ENCODE data around the gene TBKBP1. TPM values are rescaled to one million over a fixed set of nuclear protein-coding genes. Genes with fewer than 3 reads are reported as not detected.

TBKBP1 gene
- total RNA-seq, 2 donors from 2014 or later, result 8.0 to 13.2 TPM

GRCh38 chr17:47729476-47729875 is 35.5 kb downstream of the TBKBP1 start:
- WGBS, 2 donors, result 56 to 75% methylated on average over 5 to 8 of the region's 8 CpGs
- no peaks in the 10 kb centered on the region for H3K36me3 ChIP-seq (replicated peaks in 1 of 2; ENCODE audit: insufficient read depth in 1 of 2, low read depth in 2 of 2)
- no peak for ATAC-seq
- H3K27me3 ChIP-seq, result peaks cover 0 to 24% of the 10 kb centered on the region in 2 donors
- DNase-seq, result no peak
- peaks cover 13% of the 10 kb centered on the region for H3K4me1 ChIP-seq
- TF ChIP-seq POLR2A (IDR thresholded peaks at IDR 0.05), result no peak
- TF ChIP-seq, protein P1, sequence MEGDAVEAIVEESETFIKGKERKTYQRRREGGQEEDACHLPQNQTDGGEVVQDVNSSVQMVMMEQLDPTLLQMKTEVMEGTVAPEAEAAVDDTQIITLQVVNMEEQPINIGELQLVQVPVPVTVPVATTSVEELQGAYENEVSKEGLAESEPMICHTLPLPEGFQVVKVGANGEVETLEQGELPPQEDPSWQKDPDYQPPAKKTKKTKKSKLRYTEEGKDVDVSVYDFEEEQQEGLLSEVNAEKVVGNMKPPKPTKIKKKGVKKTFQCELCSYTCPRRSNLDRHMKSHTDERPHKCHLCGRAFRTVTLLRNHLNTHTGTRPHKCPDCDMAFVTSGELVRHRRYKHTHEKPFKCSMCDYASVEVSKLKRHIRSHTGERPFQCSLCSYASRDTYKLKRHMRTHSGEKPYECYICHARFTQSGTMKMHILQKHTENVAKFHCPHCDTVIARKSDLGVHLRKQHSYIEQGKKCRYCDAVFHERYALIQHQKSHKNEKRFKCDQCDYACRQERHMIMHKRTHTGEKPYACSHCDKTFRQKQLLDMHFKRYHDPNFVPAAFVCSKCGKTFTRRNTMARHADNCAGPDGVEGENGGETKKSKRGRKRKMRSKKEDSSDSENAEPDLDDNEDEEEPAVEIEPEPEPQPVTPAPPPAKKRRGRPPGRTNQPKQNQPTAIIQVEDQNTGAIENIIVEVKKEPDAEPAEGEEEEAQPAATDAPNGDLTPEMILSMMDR (IDR thresholded peaks at IDR 0.05), result no peak
- H3K27ac ChIP-seq, result no peak overlapping the region
- H3K9me3 ChIP-seq, result no peaks in the 10 kb centered on the region
- intact Hi-C loops (cut with DNase I), result no loop called here
- H3K4me3 ChIP-seq, result no peak overlapping the region

GRCh38 chr17:47730681-47731080 is 36.7 kb downstream of the TBKBP1 start:
- DNase-seq (peak in 1 of 4 donors; percentile 5), ATAC-seq (no peak)
- H3K4me1 ChIP-seq, result peaks cover 13% of the 10 kb centered on the region
- H3K27me3 ChIP-seq, result peaks cover 0 to 24% of the 10 kb centered on the region in 2 donors
- H3K27ac ChIP-seq, result no peak overlapping the region
- TF ChIP-seq, protein P1 (IDR thresholded peaks at IDR 0.05), result no peak
- TF ChIP-seq POLR2A (IDR thresholded peaks at IDR 0.05), result no peak
- H3K9me3 ChIP-seq, result no peaks in the 10 kb centered on the region
- intact Hi-C loops (cut with DNase I), result no loop called here
- no peak overlapping the region for H3K4me3 ChIP-seq
- H3K36me3 ChIP-seq (replicated peaks in 1 of 2; ENCODE audit: insufficient read depth in 1 of 2, low read depth in 2 of 2), result no peaks in the 10 kb centered on the region
- 69 to 90% methylated on average over 4 of the region's 4 CpGs for WGBS, 2 donors

DNA sequence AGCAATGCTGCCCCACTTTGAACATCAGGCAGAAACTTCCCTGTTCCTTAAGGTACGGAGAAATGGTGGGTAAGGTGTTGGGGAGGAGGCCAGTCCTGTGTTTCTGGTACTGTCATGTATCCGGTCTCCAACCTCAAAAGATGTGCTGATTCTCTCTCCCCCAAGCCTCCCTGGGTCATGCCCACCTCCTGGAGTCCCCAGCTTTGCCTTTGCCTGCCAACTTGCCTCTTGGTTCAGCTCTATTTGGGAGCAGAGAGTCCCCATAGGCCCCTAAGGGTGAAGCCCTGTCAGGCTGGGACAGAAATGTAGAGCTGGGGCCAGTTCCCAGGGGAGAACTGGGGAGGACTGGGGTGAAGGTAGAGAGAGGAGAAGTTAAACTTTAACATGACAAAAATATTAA is 37.4 kb downstream of the TBKBP1 start:
- WGBS, 2 donors, result 78 to 84% methylated on average over 2 of the region's 2 CpGs
- H3K27me3 ChIP-seq, result peaks cover 0 to 24% of the 10 kb centered on the region in 2 donors

DNA sequence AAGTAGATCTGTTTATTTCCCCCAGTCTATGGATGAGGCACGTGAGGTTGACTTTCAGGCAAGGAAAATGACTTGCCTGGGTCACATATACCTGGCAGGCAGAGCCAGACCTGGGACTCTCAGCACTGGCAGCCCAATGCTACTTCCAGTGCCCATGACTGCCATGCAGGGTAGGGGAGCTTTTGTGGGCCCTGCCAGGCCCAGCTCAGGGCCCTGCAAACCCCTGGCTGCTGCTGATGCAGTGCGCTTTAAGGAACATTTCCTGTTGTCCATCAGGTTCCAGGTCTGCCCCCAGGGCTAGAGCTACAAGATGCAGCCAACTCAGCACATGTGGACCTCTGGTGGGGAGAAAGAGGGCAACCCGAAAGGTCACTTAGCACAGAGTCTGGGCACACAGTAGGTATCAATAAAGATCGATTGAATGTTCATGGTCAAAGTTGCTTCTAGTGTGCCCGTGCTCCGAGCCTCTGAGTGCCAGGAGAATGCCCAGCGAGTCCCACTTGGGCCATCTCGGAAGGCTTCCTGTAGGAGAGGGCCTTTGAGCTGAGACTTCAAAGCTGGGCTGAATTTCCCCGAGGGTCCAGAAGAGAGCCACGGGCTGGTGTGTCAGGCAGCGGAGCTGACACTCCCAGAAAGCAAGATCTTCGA is 38.6 kb downstream of the TBKBP1 start:
- Histone ChIP-seq H3K4me3 (no peak overlapping the region), H3K27ac (no peak overlapping the region), H3K27me3 (peaks cover 0 to 24% of the 10 kb centered on the region in 2 donors), H3K9me3 (no peaks in the 10 kb centered on the region), H3K4me1 (peaks cover 13% of the 10 kb centered on the region), H3K36me3 (replicated peaks in 1 of 2; ENCODE audit: insufficient read depth in 1 of 2, low read depth in 2 of 2) (no peaks in the 10 kb centered on the region)
- TF ChIP-seq, protein P1 (IDR thresholded peaks at IDR 0.05), result no peak
- no peak for TF ChIP-seq POLR2A (IDR thresholded peaks at IDR 0.05)
- 44 to 61% methylated on average over 5 to 11 of the region's 12 CpGs for WGBS, 2 donors
- no peak for ATAC-seq
- no peak for DNase-seq
- intact Hi-C loops (cut with DNase I), result no loop called here

More for the DNA sequence above, 37.4 kb downstream of the TBKBP1 start:
- intact Hi-C loops (cut with DNase I), result no loop called here
- ATAC-seq (no peak), DNase-seq (peak in 1 of 4 donors; percentile 7)
- Histone ChIP-seq H3K36me3 (replicated peaks in 1 of 2; ENCODE audit: insufficient read depth in 1 of 2, low read depth in 2 of 2) (no peaks in the 10 kb centered on the region), H3K4me1 (peaks cover 13% of the 10 kb centered on the region), H3K4me3 (no peak overlapping the region), H3K27ac (no peak overlapping the region), H3K9me3 (no peaks in the 10 kb centered on the region)
- TF ChIP-seq POLR2A (IDR thresholded peaks at IDR 0.05), result no peak
- TF ChIP-seq, protein P1 (IDR thresholded peaks at IDR 0.05), result no peak

Data from body of pancreas (tissue), 4 donors.